C4-2B (cell line): ENCODE data around the gene ASB12.
"Not testable (repeated sequence)": the region's sequence is repeated elsewhere in the genome, so short reads cannot be mapped to it uniquely, and the experiment has no call there.

Experiments
- ZFX ChIP-seq: fragments of 450-650 bp; IDR thresholded peaks from 2 replicates; pipeline ENCODE4 v1.6.1; 2017
- TF ChIP-seq, protein P1 (sequence below): fragments of 450-650 bp; conservative IDR thresholded peaks from 2 replicates; pipeline ENCODE4 v1.5.1; 2017; ENCODE audit warnings: mild to moderate bottlenecking

GRCh38 chrX:64213989-64214388 lies 16.4 kb downstream of the ASB12 start:
- TF ChIP-seq, protein P1, sequence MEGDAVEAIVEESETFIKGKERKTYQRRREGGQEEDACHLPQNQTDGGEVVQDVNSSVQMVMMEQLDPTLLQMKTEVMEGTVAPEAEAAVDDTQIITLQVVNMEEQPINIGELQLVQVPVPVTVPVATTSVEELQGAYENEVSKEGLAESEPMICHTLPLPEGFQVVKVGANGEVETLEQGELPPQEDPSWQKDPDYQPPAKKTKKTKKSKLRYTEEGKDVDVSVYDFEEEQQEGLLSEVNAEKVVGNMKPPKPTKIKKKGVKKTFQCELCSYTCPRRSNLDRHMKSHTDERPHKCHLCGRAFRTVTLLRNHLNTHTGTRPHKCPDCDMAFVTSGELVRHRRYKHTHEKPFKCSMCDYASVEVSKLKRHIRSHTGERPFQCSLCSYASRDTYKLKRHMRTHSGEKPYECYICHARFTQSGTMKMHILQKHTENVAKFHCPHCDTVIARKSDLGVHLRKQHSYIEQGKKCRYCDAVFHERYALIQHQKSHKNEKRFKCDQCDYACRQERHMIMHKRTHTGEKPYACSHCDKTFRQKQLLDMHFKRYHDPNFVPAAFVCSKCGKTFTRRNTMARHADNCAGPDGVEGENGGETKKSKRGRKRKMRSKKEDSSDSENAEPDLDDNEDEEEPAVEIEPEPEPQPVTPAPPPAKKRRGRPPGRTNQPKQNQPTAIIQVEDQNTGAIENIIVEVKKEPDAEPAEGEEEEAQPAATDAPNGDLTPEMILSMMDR: peak; percentile 28
- TF ChIP-seq ZFX: not testable (repeated sequence)
